HepG2 (cell line): Measurements from ENCODE around the gene PDE4D. TPM values are rescaled to one million over a fixed set of nuclear protein-coding genes. Genes with fewer than 3 reads are reported as not detected.

Experiments used
- ATAC-seq: fragments of 200-7000 bp; cut with Tn5 transposase; 3 replicates; pipeline ENCODE4 v1.9.1; 2020; ENCODE audit warnings: mild to moderate bottlenecking, moderate library complexity
- BruUV-seq: library from RNA; stranded (reverse); fragments of 400-500 nt; replicated peaks from 2 replicates; lab custom pipeline; 2021; lab: Mats Ljungman, UMichigan
- CTCF ChIA-PET: fragments of 300-600 bp; formaldehyde crosslinking; extraction: SDS; loops from one replicate; lab custom pipeline; 2021; ENCODE audit warnings: low total read pairs, inconsistent platforms, low intra/inter-chr PET ratio; lab: Yijun Ruan, JAX
- POLR2A ChIA-PET: fragments of 350-600 bp; sonication (Branson Sonifier 250); formaldehyde crosslinking; loops from one replicate; lab custom pipeline; 2020; ENCODE audit warnings: antibody characterized with exemption, inconsistent platforms; lab: Yijun Ruan, JAX
- DNase-seq: peaks from one replicate; pipeline ENCODE4 v3.0.0-alpha.2; 2015; ENCODE audit warnings: low spot score
- FAIRE-seq: peaks from 3 replicates; lab custom pipeline; 2011; peaks lifted over from hg19 to GRCh38; lab: Jason Lieb, UNC
- H2AFZ ChIP-seq: one replicate; pipeline ENCODE4 v1.6.1; 2011; ENCODE audit warnings: low read length, inconsistent platforms
- H3K27ac ChIP-seq: fragments of 300-600 bp; 3 replicates; pipeline ENCODE4 v1.8.0; 2011; ENCODE audit warnings: mixed run types, mild to moderate bottlenecking, mixed read lengths, low read length, inconsistent platforms; ENCODE audit not compliant: insufficient read depth; ENCODE audit errors: extremely low read length
- H3K27me3 ChIP-seq, 2 experiments: fragments of 200-600 bp in 1 of 2; 2 replicates in 1 of 2; 3 replicates in 1 of 2; pipeline versions ENCODE4 v1.6.0 to v1.8.0; 2011; ENCODE audit warnings: low read length in 2 of 2, mild to moderate bottlenecking in 2 of 2, moderate library complexity in 2 of 2, inconsistent platforms in 1 of 2; ENCODE audit not compliant: insufficient read depth in 2 of 2, control insufficient read depth in 1 of 2
- H3K36me3 ChIP-seq, 2 experiments: fragments of 200-600 bp in 1 of 2; replicated peaks in 1 of 2; 2 replicates in 1 of 2; 3 replicates in 1 of 2; pipeline versions ENCODE4 v1.5.1 to v1.8.0; 2011; ENCODE audit warnings: low read length in 2 of 2, inconsistent platforms in 1 of 2; ENCODE audit not compliant: insufficient read depth in 2 of 2, control insufficient read depth in 1 of 2
- H3K4me1 ChIP-seq: 2 replicates; pipeline ENCODE4 v1.5.1; 2012; ENCODE audit warnings: low read length, inconsistent platforms; ENCODE audit not compliant: insufficient read depth
- H3K4me2 ChIP-seq: 2 replicates; pipeline ENCODE4 v1.6.0; 2011; ENCODE audit warnings: low read depth, low read length, inconsistent platforms
- H3K4me3 ChIP-seq, 3 experiments: fragments of 200-600 bp in 1 of 3; sonication (generic), shearing (Covaris generic) in 1 of 3; replicated peaks in 1 of 3; 2 replicates each; pipeline ENCODE4 v1.5.1; 2011 to 2016; ENCODE audit warnings: low read length in 3 of 3, inconsistent platforms in 2 of 3, low read depth in 2 of 3, mild to moderate bottlenecking in 2 of 3, control low read depth in 1 of 3, mixed read lengths in 1 of 3; ENCODE audit not compliant: insufficient read depth in 1 of 3
- H3K79me2 ChIP-seq: one replicate; pipeline ENCODE4 v1.6.1; 2011; ENCODE audit warnings: low read length, inconsistent platforms; ENCODE audit not compliant: insufficient read depth
- H3K9ac ChIP-seq: 2 replicates; pipeline ENCODE4 v1.6.0; 2011; ENCODE audit warnings: mild to moderate bottlenecking, low read depth, low read length, inconsistent platforms; ENCODE audit not compliant: insufficient read depth
- H3K9me3 ChIP-seq: 2 replicates; pipeline ENCODE4 v1.5.1; 2012; ENCODE audit warnings: mild to moderate bottlenecking, low read length
- H4K20me1 ChIP-seq: 2 replicates; pipeline ENCODE4 v1.6.0; 2011; ENCODE audit warnings: inconsistent platforms, mild to moderate bottlenecking, low read length, moderate library complexity; ENCODE audit not compliant: insufficient read depth
- FLYWCH1 ChIP-seq: sonication (generic); formaldehyde crosslinking; IDR thresholded peaks from 2 replicates; pipeline ENCODE4 v1.8.1; 2023; ENCODE audit warnings: mild to moderate bottlenecking, missing genetic modification reagents
- MAFF ChIP-seq: IDR thresholded peaks from 2 replicates; pipeline ENCODE4 v1.6.1; 2011; ENCODE audit warnings: low read depth, low read length, improper control_type of control experiment
- MAFK ChIP-seq, 2 experiments: IDR thresholded peaks in 1 of 2; conservative IDR thresholded peaks in 1 of 2; 2 replicates each; pipeline ENCODE4 v1.6.1; 2011; ENCODE audit warnings: improper control_type of control experiment in 2 of 2, low read length in 2 of 2
- ZFAT ChIP-seq: sonication (generic); formaldehyde crosslinking; conservative IDR thresholded peaks from 2 replicates; pipeline ENCODE4 v1.8.1; 2023; ENCODE audit warnings: missing genetic modification reagents, inconsistent platforms
- ZNF138 ChIP-seq: sonication (generic); formaldehyde crosslinking; IDR thresholded peaks from 2 replicates; pipeline ENCODE4 v1.5.0; 2020; ENCODE audit warnings: mild to moderate bottlenecking, low read depth, missing genetic modification reagents
- ZNF75D ChIP-seq: sonication (generic); formaldehyde crosslinking; IDR thresholded peaks from 2 replicates; pipeline ENCODE4 v1.8.1; 2023; ENCODE audit warnings: missing genetic modification reagents, mild to moderate bottlenecking, borderline replicate concordance
- ZZZ3 ChIP-seq: sonication (generic); formaldehyde crosslinking; IDR thresholded peaks from 2 replicates; pipeline ENCODE4 v1.4.0; 2020; ENCODE audit warnings: missing genetic modification reagents, mild to moderate bottlenecking, borderline replicate concordance
- WGBS: methylation state at CpG from one replicate; pipeline ENCODE4 v1.1.6; 2017; ENCODE audit warnings: low lambda C conversion rate; 5-methylcytosine and 5-hydroxymethylcytosine counted together
- in situ Hi-C: cut with HindIII; loops from 2 replicates; pipeline ENCODE4 v1.10.0; 2017; ENCODE audit warnings: low pct_unique_long_range_greater_than_20kb; ENCODE audit not compliant: extremely low pct_ligation_motif_present
- intact Hi-C: fragments of 100-400 bp; cut with micrococcal nuclease; formaldehyde crosslinking; loops from one replicate; pipeline ENCODE4 v1.10.0; 2022; ENCODE audit not compliant: unreplicated experiment
- polyA plus RNA-seq, 8 experiments: library from polyadenylated mRNA; depleted of rRNA in 3 of 8; stranded (reverse) in 7 of 8; unstranded in 1 of 8; fragments of >200 nt; fragmentation: Illumina TruSeq in 4 of 8; extraction: Trizol in 4 of 8; gene quantifications; 2 replicates each; pipeline versions ENCODE4 v1.2.1 to v1.2.3, GENCODE V29; 2011 to 2016; ENCODE audit warnings: low read depth in 4 of 8, missing spikeins in 1 of 8, mixed read lengths in 1 of 8; ENCODE audit not compliant: insufficient read depth in 1 of 8
- total RNA-seq, 5 experiments: library from RNA; depleted of rRNA; stranded (reverse); fragments of >200 nt; fragmentation: Illumina TruSeq; extraction: Trizol; gene quantifications; 2 replicates each; pipeline ENCODE4 v1.2.3, GENCODE V29; 2016; ENCODE audit warnings: low read depth in 1 of 5

Gene PDE4D
- total and polyA plus RNA-seq, 2 of the 13 experiments (the other 11 are each of a cell fraction or from before 2014, with no cell fraction given): 7.0 to 12.2 TPM

GRCh38 chr5:59597690-59598546, 295.6 kb downstream of the PDE4D start:
- Histone ChIP-seq H3K9ac (no peak overlapping the region), H3K36me3 (no peaks in the 10 kb centered on the region), H4K20me1 (no peaks in the 10 kb centered on the region), H3K27ac (no peak overlapping the region), H3K4me1 (no peaks in the 10 kb centered on the region), H3K9me3 (no peaks in the 10 kb centered on the region), H3K4me3 (no peak overlapping the region), H2AFZ (no peak overlapping the region), H3K4me2 (no peak overlapping the region), H3K79me2 (no peaks in the 10 kb centered on the region), H3K27me3 (no peaks in the 10 kb centered on the region)
- no TSS peak for BruUV-seq
- ChIA-PET POLR2A (no interaction called here), CTCF (no interaction called here)
- intact Hi-C loops (no loop called here), in situ Hi-C loops (no loop called here)
- FAIRE-seq (no peak), ATAC-seq (no peak), DNase-seq (no peak)
- TF ChIP-seq FLYWCH1 (CRISPR knock-in tag) (no peak), ZNF75D (CRISPR knock-in tag) (no peak), ZZZ3 (CRISPR knock-in tag) (no peak)
- WGBS: 75% methylated on average over 6 of the region's 6 CpGs

GRCh38 chr5:59596586-59597350, 296.8 kb downstream of the PDE4D start:
- H3K79me2 ChIP-seq: no peaks in the 10 kb centered on the region
- ChIA-PET POLR2A (no interaction called here), CTCF (no interaction called here)
- ATAC-seq: no peak
- no peak overlapping the region for H3K27ac ChIP-seq
- no peaks in the 10 kb centered on the region for H3K4me1 ChIP-seq
- no peak for FAIRE-seq
- no peak overlapping the region for H3K4me3 ChIP-seq
- H3K9ac ChIP-seq: no peak overlapping the region
- no peaks in the 10 kb centered on the region for H3K27me3 ChIP-seq
- no peaks in the 10 kb centered on the region for H3K36me3 ChIP-seq
- BruUV-seq: no TSS peak
- H2AFZ ChIP-seq: no peak overlapping the region
- intact Hi-C loops (no loop called here), in situ Hi-C loops (no loop called here)
- no peak for DNase-seq
- no peaks in the 10 kb centered on the region for H3K9me3 ChIP-seq
- no peak overlapping the region for H3K4me2 ChIP-seq
- 78% methylated on average over 2 of the region's 2 CpGs for WGBS
- H4K20me1 ChIP-seq: no peaks in the 10 kb centered on the region
- TF ChIP-seq ZNF138 (CRISPR knock-in tag) (no peak), MAFF (peak; percentile 90), ZFAT (CRISPR knock-in tag) (no peak), MAFK (conservative IDR thresholded peaks at IDR 0.05 in 1 of 2, IDR thresholded peaks at IDR 0.05 in 1 of 2; ENCODE audit: low read length in 2 of 2) (peak; percentile 81 to 90)
